ENCODE results near the gene PRR30. TPM values are rescaled to one million over a fixed set of nuclear protein-coding genes. Genes with fewer than 3 reads are reported as not detected.
A peak's percentile ranks its signal among the peaks of the same experiment; 100 is the strongest.
"Not testable (repeated sequence)": the region's sequence is repeated elsewhere in the genome, so short reads cannot be mapped to it uniquely, and the experiment has no call there.

PRR30 gene
- total RNA-seq, 2 experiments from 2014 or later: not detected

DNA sequence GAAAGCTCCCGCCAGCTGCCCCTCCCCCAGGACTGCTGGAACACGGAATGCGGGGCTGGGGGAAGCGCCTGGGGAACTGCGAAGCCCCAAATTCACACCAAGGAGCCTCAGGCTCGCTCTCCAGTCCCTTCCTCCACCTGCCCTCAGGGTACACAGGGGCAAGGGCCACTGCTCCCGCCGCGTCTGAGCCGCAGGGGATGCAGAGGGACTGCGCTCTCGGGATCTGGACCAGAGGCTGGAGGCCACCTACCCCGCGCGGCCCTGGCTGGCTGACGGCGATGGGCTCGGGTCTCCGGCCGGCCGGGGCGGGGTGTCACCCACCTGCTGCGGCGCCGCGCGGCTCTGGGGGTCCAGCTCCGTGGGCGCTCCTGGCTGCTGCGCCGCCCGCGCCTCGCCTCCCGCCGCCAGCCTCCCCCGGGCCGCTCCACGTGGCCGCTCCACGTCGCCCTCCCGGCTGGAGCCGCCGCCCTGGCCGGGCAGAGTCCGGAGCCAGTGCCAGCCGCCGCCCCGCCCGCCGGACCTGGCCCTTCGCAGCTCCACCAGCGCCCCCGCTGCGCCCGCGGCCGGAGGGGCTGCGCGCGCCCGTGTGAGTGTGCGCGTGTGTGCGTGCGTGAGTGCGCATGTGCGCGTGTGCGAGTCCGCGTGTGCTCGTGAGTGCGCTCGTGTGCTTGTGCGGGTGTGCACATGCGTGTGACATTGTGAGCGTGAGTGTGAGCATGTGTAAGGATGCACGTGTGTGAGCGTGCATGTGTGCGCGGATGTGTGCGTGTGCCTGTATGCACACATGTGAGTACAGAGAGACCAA, 20.5 kb downstream of the PRR30 start, which contains the start of gene CGREF1:
CGREF1 (minus strand) TSS at position 604 of the 805 bp plus-strand sequence. CDS start 14,762 bp downstream, outside the sequence.
- POLR2A ChIA-PET: interaction anchor here (0.6 to 0.7 kb wide), 2 partner anchors 9 to 17 kb away, joined by 3 to 7 read pairs; no protein-coding TSS in a partner anchor
- H3K27me3 Mint-ChIP-seq: peaks cover 48% of the 10 kb centered on the region
- H3K4me1 Mint-ChIP-seq: peaks cover 12% of the 10 kb centered on the region
- peak within 1 kb of the TSS; percentile 78 for H3K4me3 Mint-ChIP-seq
- H3K36me3 Mint-ChIP-seq: no peaks in the 10 kb centered on the region
- H3K27ac Mint-ChIP-seq: no peak within 1 kb of the TSS
- no peaks in the 10 kb centered on the region for H3K9me3 Mint-ChIP-seq
- peak; percentile 13 for ATAC-seq (ENCODE audit: low read depth)
- peak; percentile 51 for DNase-seq

DNA sequence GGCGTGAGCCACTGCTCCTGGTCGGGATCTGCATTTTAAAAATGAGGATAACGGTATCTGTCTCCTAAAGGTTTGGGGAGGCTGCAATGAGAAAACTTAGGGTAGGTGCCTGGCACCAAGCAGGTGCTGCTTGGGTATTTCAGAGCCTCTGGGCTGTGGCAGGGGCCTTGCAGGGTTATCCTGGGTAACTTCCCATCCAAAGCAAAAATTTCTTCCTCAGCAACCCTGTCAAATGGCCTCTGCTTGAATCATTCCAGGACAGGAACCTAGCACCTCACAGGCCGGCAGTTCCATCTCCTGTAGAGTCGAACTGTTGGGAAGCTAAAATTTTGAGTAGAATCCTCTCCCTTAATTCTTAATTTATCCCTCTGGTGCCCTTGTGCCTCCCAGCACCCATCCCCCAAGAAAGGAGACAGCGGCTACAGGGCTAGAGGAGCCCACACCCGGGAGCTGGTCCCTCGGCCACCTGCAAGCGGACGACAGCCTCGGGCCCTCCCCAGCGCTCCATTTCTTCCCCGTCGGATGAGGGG, 21.1 kb downstream of the PRR30 start:
- POLR2A ChIA-PET: interaction anchor here (0.7 kb wide), 1 partner anchor 9 kb away, joined by 7 read pairs; no protein-coding TSS in a partner anchor
- Mint-ChIP-seq H3K4me3 (peak overlapping the region; percentile 14), H3K27me3 (peaks cover 46% of the 10 kb centered on the region), H3K27ac (no peak overlapping the region), H3K36me3 (no peaks in the 10 kb centered on the region), H3K9me3 (no peaks in the 10 kb centered on the region), H3K4me1 (peaks cover 8% of the 10 kb centered on the region)
- DNase-seq (no peak), ATAC-seq (ENCODE audit: low read depth) (no peak)

DNA sequence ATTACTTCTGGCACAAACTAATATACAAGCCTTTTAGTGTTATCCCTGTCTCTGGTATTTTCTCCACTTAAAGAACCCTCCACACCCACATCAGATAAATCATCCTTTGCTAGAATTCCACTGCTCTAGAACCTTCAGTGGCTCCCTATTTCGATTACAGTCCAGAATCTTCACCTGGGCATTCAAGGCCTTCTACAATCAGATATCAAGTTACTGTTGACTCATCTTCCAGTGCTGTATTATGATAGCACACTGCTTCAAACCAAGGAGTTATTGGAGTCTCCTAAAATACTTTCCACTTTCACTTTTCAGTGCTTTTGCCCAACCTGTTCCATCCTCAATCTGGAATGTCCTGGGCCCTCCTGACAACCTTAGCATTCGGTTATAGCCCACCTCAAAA, 23.7 kb downstream of the PRR30 start:
- POLR2A ChIA-PET: no interaction called here
- ATAC-seq (ENCODE audit: low read depth) (no peak), DNase-seq (no peak)
- Mint-ChIP-seq H3K4me1 (peaks cover 6% of the 10 kb centered on the region), H3K4me3 (no peak overlapping the region), H3K27me3 (peaks cover 30% of the 10 kb centered on the region), H3K9me3 (no peaks in the 10 kb centered on the region), H3K27ac (no peak overlapping the region), H3K36me3 (no peaks in the 10 kb centered on the region)

DNA sequence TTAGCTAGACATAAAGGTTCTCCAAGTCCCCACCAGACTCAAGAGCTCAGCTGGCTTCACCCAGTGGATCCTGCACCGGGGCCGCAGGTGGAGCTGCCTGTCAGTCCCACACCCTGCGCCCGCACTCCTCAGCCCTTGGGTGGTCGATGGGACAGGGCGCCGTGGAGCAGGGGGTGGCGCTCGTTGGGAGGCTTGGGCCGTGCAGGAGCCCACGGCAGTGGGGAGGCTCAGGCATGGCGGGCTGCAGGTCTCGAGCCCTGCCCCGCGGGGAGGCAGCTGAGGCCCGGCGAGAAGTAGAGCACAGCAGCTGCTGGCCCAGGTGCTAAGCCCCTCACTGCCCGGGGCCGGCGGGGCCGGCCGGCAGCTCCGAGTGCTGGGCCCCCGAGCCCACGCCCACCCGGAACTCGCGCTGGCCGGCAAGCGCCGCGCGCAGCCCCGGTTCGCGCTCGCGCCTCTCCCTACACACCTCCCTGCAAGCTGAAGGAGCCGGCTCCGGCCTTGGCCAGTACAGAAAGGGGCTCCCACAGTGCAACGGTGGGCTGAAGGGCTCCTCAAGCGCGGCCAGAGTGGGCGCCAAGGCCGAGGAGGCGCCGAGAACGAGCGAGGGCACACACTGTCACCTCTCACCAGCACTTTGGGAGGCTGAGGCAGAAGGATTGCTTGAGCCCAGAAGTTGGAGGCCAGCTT, 27.7 kb downstream of the PRR30 start:
- DNase-seq; H3K27me3 Mint-ChIP-seq; H3K27ac Mint-ChIP-seq; H3K9me3 Mint-ChIP-seq; H3K36me3 Mint-ChIP-seq; H3K4me1 Mint-ChIP-seq; ATAC-seq (ENCODE audit: low read depth); POLR2A ChIA-PET; H3K4me3 Mint-ChIP-seq: not testable (repeated sequence)

DNA sequence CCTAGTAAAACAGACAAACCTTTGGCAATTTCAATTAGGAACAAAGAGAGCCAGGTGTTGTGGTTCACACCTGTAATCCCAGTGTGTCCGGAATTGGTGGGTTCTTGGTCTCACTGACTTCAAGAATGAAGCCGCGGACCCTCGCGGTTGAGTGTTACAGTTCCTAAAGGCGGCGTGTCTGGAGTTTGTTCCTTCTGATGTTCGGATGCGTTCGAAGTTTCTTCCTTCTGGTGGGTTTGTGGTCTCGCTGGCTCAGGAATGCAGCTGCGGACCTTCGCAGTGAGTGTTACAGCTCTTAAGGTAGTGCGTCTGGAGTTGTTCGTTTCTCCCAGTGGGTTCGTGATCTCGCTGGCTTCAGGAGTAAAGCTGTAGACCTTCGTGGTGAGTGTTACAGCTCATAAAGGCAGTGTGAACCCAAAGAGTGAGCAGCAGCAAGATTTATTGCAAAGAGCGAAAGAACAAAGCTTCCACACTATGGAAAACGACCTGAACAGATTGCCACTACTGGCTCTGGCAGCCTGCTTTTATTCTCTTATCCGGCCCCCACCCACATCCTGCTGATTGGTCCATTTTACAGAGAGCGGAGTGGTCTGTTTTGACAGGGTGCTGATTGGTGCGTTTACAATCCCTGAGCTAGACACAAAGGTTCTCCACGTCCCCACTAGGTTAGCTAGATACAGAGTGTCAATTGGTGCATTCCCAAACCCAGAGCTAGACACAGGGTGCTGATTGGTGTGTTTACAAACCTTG, 28.4 kb downstream of the PRR30 start:
- H3K4me3 Mint-ChIP-seq: not testable (repeated sequence)

DNA sequence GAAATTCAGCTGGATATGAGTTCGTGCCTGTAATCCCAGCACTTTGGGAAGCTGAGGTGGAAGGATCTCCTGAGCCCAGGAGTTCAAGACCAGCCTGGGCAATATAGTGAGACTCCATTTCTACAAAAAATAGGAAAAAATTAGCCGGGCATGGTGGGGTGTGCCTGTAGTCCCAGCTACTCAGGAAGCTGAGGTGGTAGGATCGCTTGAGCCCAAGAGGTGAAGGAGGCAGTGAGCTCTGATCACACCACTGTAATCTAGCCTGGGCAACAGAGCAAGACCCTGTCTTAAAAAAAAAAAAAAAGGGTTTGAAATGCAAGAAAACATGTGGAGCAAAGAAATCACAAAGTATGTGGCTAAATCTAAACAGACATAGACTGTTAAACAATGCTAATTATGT, 30.1 kb downstream of the PRR30 start:
- ATAC-seq (ENCODE audit: low read depth) (no peak), DNase-seq (no peak)
- peaks cover 5% of the 10 kb centered on the region for H3K27me3 Mint-ChIP-seq
- H3K9me3 Mint-ChIP-seq: no peaks in the 10 kb centered on the region
- H3K4me1 Mint-ChIP-seq: no peaks in the 10 kb centered on the region
- POLR2A ChIA-PET: interaction anchor here (0.6 kb wide), 1 partner anchor 66 kb away, joined by 4 read pairs; no protein-coding TSS in a partner anchor
- no peak overlapping the region for H3K27ac Mint-ChIP-seq
- no peak overlapping the region for H3K4me3 Mint-ChIP-seq
- H3K36me3 Mint-ChIP-seq: no peaks in the 10 kb centered on the region

More for the DNA sequence above, 28.4 kb downstream of the PRR30 start:
- H3K4me1 Mint-ChIP-seq; H3K9me3 Mint-ChIP-seq; DNase-seq; ATAC-seq (ENCODE audit: low read depth); H3K27me3 Mint-ChIP-seq; POLR2A ChIA-PET; H3K36me3 Mint-ChIP-seq; H3K27ac Mint-ChIP-seq: not testable (repeated sequence)

DNA sequence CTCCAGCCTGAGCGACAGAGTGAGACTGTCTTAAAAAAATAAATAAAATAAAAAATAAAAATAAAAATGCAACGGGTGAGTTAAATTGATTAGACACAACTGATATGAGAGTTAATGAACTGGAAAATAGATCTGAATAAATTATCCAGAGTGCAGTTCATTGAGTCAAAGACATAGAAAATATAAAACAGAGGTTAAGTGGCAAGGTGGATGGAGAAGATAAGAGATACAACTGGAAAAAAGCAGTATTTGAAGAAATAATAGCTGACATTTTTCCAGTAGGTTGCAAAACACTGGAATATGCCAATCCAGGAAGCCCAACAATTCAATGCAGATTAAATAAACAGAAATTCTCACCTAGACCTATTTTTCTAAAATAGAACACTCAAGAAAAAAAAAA, 31.0 kb downstream of the PRR30 start:
- no peak for ATAC-seq (ENCODE audit: low read depth)
- no peaks in the 10 kb centered on the region for H3K4me1 Mint-ChIP-seq
- no peak overlapping the region for H3K4me3 Mint-ChIP-seq
- no peak overlapping the region for H3K27ac Mint-ChIP-seq
- DNase-seq: no peak
- POLR2A ChIA-PET: no interaction called here
- H3K27me3 Mint-ChIP-seq: peaks cover 5% of the 10 kb centered on the region
- no peaks in the 10 kb centered on the region for H3K36me3 Mint-ChIP-seq
- H3K9me3 Mint-ChIP-seq: no peaks in the 10 kb centered on the region

DNA sequence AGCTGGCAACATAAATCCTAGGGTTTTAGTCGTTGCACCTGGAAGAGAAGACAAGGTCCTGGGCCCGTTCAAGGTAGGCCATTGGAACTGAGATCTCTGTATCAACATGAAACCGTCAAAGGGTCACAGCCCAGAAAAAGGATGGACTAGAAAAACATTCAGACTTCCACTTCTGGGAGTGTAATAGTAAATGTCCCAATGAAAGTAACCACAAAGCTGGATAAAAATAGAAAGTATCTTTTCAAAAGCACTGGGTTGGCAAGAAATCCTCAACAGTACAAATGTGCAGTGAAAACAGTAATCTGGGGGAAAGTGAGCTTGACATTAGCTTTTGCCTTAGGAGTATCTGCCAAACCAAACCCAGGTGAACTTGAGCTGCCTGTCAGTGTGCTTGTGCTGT, 33.2 kb downstream of the PRR30 start:
- ATAC-seq (ENCODE audit: low read depth) (no peak), DNase-seq (no peak)
- no peaks in the 10 kb centered on the region for H3K4me1 Mint-ChIP-seq
- no peaks in the 10 kb centered on the region for H3K36me3 Mint-ChIP-seq
- no peak overlapping the region for H3K4me3 Mint-ChIP-seq
- no peak overlapping the region for H3K27ac Mint-ChIP-seq
- no peaks in the 10 kb centered on the region for H3K9me3 Mint-ChIP-seq
- POLR2A ChIA-PET: no interaction called here
- peaks cover 5% of the 10 kb centered on the region for H3K27me3 Mint-ChIP-seq

DNA sequence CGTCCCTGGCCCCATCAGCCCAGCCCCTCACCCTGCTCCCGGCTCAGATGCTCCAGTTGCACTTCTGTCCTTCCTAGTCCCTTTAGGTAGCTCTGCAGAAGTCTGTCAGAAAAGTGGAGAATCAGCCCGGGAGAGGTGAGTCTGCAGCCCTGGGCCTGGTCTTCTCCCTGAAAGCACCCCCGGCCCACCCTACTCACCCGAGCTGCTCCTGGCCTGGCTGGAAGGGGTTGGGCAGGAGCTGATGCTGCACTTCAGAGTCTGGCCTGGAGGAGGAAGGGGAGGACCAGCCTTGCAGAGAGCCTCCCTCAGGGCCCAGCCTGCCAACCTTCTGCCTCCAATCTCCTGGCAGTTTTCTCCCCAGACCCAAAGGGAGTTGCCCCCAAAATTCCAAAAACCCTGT, 36.9 kb downstream of the PRR30 start:
- DNase-seq: no peak
- no peaks in the 10 kb centered on the region for H3K4me1 Mint-ChIP-seq
- H3K27me3 Mint-ChIP-seq: peaks cover 4% of the 10 kb centered on the region
- no peaks in the 10 kb centered on the region for H3K36me3 Mint-ChIP-seq
- no peak overlapping the region for H3K27ac Mint-ChIP-seq
- ATAC-seq (ENCODE audit: low read depth): no peak
- POLR2A ChIA-PET: no interaction called here
- no peak overlapping the region for H3K4me3 Mint-ChIP-seq
- H3K9me3 Mint-ChIP-seq: no peaks in the 10 kb centered on the region

DNA sequence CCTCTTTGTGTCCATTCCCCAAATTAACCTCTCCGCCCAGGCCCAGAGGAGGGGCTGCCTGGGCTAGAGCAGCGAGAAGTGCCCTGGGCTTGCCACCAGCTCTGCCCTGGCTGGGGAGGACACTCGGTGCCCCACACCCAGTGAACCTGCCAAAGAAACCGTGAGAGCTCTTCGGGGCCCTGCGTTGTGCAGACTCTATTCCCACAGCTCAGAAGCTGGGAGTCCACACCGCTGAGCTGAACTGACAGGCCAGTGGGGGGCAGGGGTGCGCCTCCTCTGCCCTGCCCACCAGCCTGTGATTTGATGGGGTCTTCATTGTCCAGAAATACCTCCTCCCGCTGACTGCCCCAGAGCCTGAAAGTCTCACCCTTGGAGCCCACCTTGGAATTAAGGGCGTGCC, 39.2 kb downstream of the PRR30 start:
- Mint-ChIP-seq H3K4me3 (no peak overlapping the region), H3K4me1 (peaks cover 5% of the 10 kb centered on the region), H3K9me3 (no peaks in the 10 kb centered on the region), H3K27me3 (no peaks in the 10 kb centered on the region), H3K36me3 (no peaks in the 10 kb centered on the region), H3K27ac (no peak overlapping the region)
- no peak for DNase-seq
- POLR2A ChIA-PET: no interaction called here
- no peak for ATAC-seq (ENCODE audit: low read depth)

DNA sequence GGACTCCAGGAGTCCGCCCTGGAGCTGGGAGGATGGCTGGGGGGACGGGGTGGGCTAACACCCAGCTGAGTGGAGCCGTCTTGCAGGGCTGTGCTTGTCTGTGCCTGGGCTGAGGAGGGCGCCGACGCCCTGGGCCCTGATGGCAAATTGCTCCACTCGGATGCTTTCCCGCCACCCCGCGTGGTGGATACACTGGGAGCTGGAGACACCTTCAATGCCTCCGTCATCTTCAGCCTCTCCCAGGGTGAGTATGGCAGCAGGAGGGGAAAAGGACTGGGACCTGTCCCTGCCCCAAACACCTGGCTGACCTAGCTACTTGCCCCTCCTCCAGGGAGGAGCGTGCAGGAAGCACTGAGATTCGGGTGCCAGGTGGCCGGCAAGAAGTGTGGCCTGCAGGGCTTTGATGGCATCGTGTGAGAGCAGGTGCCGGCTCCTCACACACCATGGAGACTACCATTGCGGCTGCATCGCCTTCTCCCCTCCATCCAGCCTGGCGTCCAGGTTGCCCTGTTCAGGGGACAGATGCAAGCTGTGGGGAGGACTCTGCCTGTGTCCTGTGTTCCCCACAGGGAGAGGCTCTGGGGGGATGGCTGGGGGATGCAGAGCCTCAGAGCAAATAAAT, 39.8 kb downstream of the PRR30 start:
- Mint-ChIP-seq H3K27ac (no peak overlapping the region), H3K4me1 (peaks cover 5% of the 10 kb centered on the region), H3K36me3 (no peaks in the 10 kb centered on the region), H3K9me3 (no peaks in the 10 kb centered on the region), H3K27me3 (no peaks in the 10 kb centered on the region), H3K4me3 (no peak overlapping the region)
- POLR2A ChIA-PET: no interaction called here
- DNase-seq (no peak), ATAC-seq (ENCODE audit: low read depth) (no peak)

DNA sequence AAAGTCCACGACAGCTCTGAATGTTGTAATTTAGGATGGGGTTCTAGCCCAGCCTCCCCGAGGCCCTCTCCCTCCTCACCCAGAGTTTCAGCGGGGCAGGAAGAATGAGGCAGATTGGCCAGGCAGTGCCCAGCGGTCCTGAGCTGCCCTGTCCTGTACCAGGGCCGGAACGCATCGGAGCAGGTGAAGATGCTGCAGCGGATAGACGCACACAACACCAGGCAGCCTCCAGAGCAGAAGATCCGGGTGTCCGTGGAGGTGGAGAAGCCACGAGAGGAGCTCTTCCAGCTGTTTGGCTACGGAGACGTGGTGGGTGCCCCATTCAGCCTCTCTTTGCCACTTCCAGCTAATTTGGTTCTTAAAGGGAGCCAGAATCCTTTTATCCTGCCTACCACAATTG, 41.9 kb downstream of the PRR30 start:
- Mint-ChIP-seq H3K9me3 (no peaks in the 10 kb centered on the region), H3K27ac (no peak overlapping the region), H3K4me1 (peaks cover 5% of the 10 kb centered on the region), H3K27me3 (no peaks in the 10 kb centered on the region), H3K36me3 (no peaks in the 10 kb centered on the region), H3K4me3 (no peak overlapping the region)
- POLR2A ChIA-PET: no interaction called here
- DNase-seq (no peak), ATAC-seq (ENCODE audit: low read depth) (no peak)
